Upper lobe of right lung (tissue), 1 donor: ENCODE results near the gene DAO. TPM values are rescaled to one million over a fixed set of nuclear protein-coding genes. Genes with fewer than 3 reads are reported as not detected.

Source experiments
- ATAC-seq: fragments of 200-7000 bp; cut with Tn5 transposase; one replicate; pipeline ENCODE4 v1.9.1; 2020; ENCODE audit warnings: mild to moderate bottlenecking, moderate library complexity
- DNase-seq: peaks from one replicate; pipeline ENCODE4 v3.0.0-alpha.2; 2020
- H3K27ac ChIP-seq: fragments of 200-600 bp; one replicate; pipeline ENCODE4 v1.8.0; 2022
- H3K27me3 ChIP-seq: fragments of 200-600 bp; one replicate; pipeline ENCODE4 v1.8.0; 2022; ENCODE audit warnings: mild to moderate bottlenecking
- H3K36me3 ChIP-seq: fragments of 200-600 bp; one replicate; pipeline ENCODE4 v1.8.0; 2022
- H3K4me1 ChIP-seq: fragments of 200-600 bp; one replicate; pipeline ENCODE4 v1.8.0; 2022
- H3K4me3 ChIP-seq: fragments of 200-600 bp; one replicate; pipeline ENCODE4 v1.8.0; 2022; ENCODE audit warnings: mild to moderate bottlenecking
- H3K9me3 ChIP-seq: fragments of 200-600 bp; one replicate; pipeline ENCODE4 v1.8.0; 2022
- intact Hi-C: fragments of 100-400 bp; cut with DNase I; formaldehyde crosslinking; loops from one replicate; pipeline ENCODE4 v1.11.0; 2022
- total RNA-seq: library from RNA; stranded (reverse); fragmentation: NEBNext Ultra II Directional; extraction: Animal tissue kit (Norgen Biotek cat#: 25700); gene quantifications from one replicate; pipeline ENCODE4 v1.2.1, GENCODE V29; 2021
- TF ChIP-seq, protein P1 (sequence below): fragments of 200-600 bp; IDR thresholded peaks from one replicate; pipeline ENCODE4 v1.8.0; 2022; ENCODE audit warnings: antibody characterized with exemption
- donor health status: DM: no; HTN: yes; CAD: no; lungs with severe emphysema.

DAO gene
- total RNA-seq, 1 donor from 2014 or later = 0.26 TPM

GRCh38 chr12:108875280-108875679 is 4.6 kb upstream of the DAO start:
- Histone ChIP-seq H3K9me3 (no peaks in the 10 kb centered on the region), H3K4me3 (no peak overlapping the region), H3K27me3 (no peaks in the 10 kb centered on the region), H3K4me1 (no peaks in the 10 kb centered on the region), H3K27ac (no peak overlapping the region), H3K36me3 (no peaks in the 10 kb centered on the region)
- TF ChIP-seq, protein P1, sequence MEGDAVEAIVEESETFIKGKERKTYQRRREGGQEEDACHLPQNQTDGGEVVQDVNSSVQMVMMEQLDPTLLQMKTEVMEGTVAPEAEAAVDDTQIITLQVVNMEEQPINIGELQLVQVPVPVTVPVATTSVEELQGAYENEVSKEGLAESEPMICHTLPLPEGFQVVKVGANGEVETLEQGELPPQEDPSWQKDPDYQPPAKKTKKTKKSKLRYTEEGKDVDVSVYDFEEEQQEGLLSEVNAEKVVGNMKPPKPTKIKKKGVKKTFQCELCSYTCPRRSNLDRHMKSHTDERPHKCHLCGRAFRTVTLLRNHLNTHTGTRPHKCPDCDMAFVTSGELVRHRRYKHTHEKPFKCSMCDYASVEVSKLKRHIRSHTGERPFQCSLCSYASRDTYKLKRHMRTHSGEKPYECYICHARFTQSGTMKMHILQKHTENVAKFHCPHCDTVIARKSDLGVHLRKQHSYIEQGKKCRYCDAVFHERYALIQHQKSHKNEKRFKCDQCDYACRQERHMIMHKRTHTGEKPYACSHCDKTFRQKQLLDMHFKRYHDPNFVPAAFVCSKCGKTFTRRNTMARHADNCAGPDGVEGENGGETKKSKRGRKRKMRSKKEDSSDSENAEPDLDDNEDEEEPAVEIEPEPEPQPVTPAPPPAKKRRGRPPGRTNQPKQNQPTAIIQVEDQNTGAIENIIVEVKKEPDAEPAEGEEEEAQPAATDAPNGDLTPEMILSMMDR = no peak
- ATAC-seq = no peak
- intact Hi-C loops = no loop called here
- no peak for DNase-seq

GRCh38 chr12:108875682-108876361 is 4.1 kb upstream of the DAO start:
- ATAC-seq (no peak), DNase-seq (no peak)
- no peaks in the 10 kb centered on the region for H3K36me3 ChIP-seq
- intact Hi-C loops = no loop called here
- H3K27me3 ChIP-seq = no peaks in the 10 kb centered on the region
- TF ChIP-seq, protein P1 = no peak
- H3K4me1 ChIP-seq = no peaks in the 10 kb centered on the region
- H3K27ac ChIP-seq = no peak overlapping the region
- H3K9me3 ChIP-seq = no peaks in the 10 kb centered on the region
- no peak overlapping the region for H3K4me3 ChIP-seq

DNA sequence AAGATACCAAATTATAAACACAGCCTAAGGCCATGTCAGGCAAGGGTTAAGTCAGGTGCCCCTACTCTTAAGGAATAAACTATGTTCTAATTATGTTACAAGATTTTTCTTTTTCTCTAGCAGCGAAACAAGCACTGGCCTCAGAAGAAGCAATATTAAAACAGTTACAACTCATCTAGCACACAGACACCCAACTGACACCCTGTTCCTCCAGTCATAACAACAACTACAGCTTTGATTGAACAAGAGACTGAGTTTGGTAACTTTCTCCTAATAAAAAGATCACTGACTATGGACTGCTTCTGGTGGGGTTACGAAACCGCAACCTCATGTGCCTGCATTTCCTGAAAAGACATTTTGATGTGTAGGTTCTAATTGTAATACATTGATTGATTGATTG is 3.3 kb upstream of the DAO start:
- Histone ChIP-seq H3K27me3 (no peaks in the 10 kb centered on the region), H3K4me1 (no peaks in the 10 kb centered on the region), H3K4me3 (no peak overlapping the region), H3K36me3 (no peaks in the 10 kb centered on the region), H3K27ac (no peak overlapping the region), H3K9me3 (no peaks in the 10 kb centered on the region)
- TF ChIP-seq, protein P1 = no peak
- ATAC-seq (no peak), DNase-seq (no peak)
- intact Hi-C loops = no loop called here

DNA sequence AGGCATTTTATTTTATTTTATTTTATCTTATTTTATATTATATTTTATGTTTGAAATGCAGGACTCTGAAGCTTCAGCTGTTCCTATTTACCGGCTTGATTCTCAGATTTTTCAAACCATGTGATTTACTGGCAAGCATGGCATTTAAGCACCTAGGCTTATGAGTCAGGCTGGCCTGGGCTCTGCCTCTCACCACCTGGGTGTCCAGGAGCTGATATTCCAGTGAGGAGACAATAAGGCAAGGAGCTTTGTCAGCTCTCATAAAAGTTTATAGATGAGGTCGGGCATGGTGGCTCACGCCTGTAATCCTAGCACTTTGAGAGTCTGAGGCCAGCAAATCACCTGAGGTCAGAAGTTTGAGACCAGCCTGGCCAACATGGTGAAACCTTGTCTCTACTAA is 2.1 kb downstream of the DAO start:
- DNase-seq = no peak
- H3K36me3 ChIP-seq = no peaks in the 10 kb centered on the region
- intact Hi-C loops = no loop called here
- no peak overlapping the region for H3K27ac ChIP-seq
- no peak overlapping the region for H3K4me3 ChIP-seq
- no peaks in the 10 kb centered on the region for H3K27me3 ChIP-seq
- H3K9me3 ChIP-seq = no peaks in the 10 kb centered on the region
- TF ChIP-seq, protein P1 = no peak
- ATAC-seq = no peak
- no peaks in the 10 kb centered on the region for H3K4me1 ChIP-seq

GRCh38 chr12:108884116-108885012 is 4.5 kb downstream of the DAO start:
- H3K36me3 ChIP-seq = no peaks in the 10 kb centered on the region
- H3K9me3 ChIP-seq = no peaks in the 10 kb centered on the region
- intact Hi-C loops = no loop called here
- H3K4me1 ChIP-seq = no peaks in the 10 kb centered on the region
- peak; percentile 74 for DNase-seq
- TF ChIP-seq, protein P1 = peak; percentile 65
- no peak overlapping the region for H3K4me3 ChIP-seq
- H3K27me3 ChIP-seq = no peaks in the 10 kb centered on the region
- ATAC-seq = peak; percentile 95
- no peak overlapping the region for H3K27ac ChIP-seq
